Right lobe of liver (tissue), 4 donors: ENCODE data around the gene ARMC9.

ENCODE experiments used
- POLR2A ChIP-seq: fragments of 450-650 bp; IDR thresholded peaks from one replicate; pipeline ENCODE4 v1.6.1; 2017; ENCODE audit warnings: antibody characterized with exemption, mild to moderate bottlenecking
- TF ChIP-seq, protein P1 (sequence below), 4 donors: fragments of 200-600 bp in 3 of 4; fragments of 450-650 bp in 1 of 4; IDR thresholded peaks; one replicate each; pipeline versions ENCODE4 v1.5.1 to v1.8.0; 2016 to 2022; ENCODE audit warnings: antibody characterized with exemption in 4 of 4, mild to moderate bottlenecking in 2 of 4
- donor health status: DM: no; HTN: no; CAD: no.
- donor health status: DM: no; HTN: no; CAD: no.
- donor health status: DM: no; HTN: yes; CAD: no.

DNA sequence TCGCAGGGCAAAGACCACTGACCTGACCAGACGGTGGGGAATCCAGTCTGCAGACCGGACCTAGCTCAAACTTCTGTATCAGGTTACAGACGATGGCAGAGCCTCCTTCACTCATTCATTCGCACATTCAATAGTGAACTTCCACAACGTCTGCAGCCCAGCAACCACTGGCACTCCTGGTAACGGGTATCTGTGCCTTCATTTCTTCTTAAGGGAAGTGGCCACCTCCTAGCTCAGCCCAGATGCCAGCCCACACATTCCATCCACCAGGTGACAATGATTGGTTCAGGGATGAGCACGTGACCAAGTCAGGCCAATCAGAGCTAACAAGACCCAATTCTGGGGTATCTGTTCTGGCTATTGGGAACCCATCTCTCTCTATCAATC lies 15.9 kb upstream of the ARMC9 start:
- TF ChIP-seq, protein P1, sequence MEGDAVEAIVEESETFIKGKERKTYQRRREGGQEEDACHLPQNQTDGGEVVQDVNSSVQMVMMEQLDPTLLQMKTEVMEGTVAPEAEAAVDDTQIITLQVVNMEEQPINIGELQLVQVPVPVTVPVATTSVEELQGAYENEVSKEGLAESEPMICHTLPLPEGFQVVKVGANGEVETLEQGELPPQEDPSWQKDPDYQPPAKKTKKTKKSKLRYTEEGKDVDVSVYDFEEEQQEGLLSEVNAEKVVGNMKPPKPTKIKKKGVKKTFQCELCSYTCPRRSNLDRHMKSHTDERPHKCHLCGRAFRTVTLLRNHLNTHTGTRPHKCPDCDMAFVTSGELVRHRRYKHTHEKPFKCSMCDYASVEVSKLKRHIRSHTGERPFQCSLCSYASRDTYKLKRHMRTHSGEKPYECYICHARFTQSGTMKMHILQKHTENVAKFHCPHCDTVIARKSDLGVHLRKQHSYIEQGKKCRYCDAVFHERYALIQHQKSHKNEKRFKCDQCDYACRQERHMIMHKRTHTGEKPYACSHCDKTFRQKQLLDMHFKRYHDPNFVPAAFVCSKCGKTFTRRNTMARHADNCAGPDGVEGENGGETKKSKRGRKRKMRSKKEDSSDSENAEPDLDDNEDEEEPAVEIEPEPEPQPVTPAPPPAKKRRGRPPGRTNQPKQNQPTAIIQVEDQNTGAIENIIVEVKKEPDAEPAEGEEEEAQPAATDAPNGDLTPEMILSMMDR (IDR thresholded peaks at IDR 0.05): no peak
- TF ChIP-seq POLR2A: no peak
